Caco-2 (cell line): Measurements from ENCODE around the gene OTOG. TPM values are rescaled to one million over a fixed set of nuclear protein-coding genes. Genes with fewer than 3 reads are reported as not detected.

ENCODE experiments used
- BruUV-seq: library from RNA; stranded (reverse); fragments of 400-500 nt; replicated peaks from 2 replicates; lab custom pipeline; 2021; lab: Mats Ljungman, UMichigan
- CTCF ChIA-PET: fragments of 300-600 bp; sonication (Branson Sonifier 250); formaldehyde crosslinking; loops from one replicate; lab custom pipeline; 2022; ENCODE audit warnings: antibody characterized with exemption; lab: Charles Lee
- POLR2A ChIA-PET: fragments of 300-600 bp; sonication (Branson Sonifier 250); formaldehyde crosslinking; loops from one replicate; lab custom pipeline; 2022; ENCODE audit warnings: antibody characterized with exemption; lab: Charles Lee
- DNase-seq, 2 experiments: peaks; one replicate each; pipeline versions ENCODE4 v3.0.0 to v3.0.0-alpha.2; 2020 to 2022
- H3K27me3 ChIP-seq: replicated peaks from 2 replicates; pipeline ENCODE4 v1.6.0; 2011; ENCODE audit warnings: low read length; ENCODE audit not compliant: control insufficient read depth, insufficient read depth
- H3K36me3 ChIP-seq: 2 replicates; pipeline ENCODE4 v1.5.1; 2011; ENCODE audit warnings: low read length; ENCODE audit not compliant: control insufficient read depth, insufficient read depth
- H3K4me1 ChIP-seq: fragments of 250-450 bp; sonication (Bioruptor Pico); 2 replicates; pipeline ENCODE4 v1.5.1; 2020; ENCODE audit warnings: mild to moderate bottlenecking
- H3K4me3 ChIP-seq: 2 replicates; pipeline ENCODE4 v1.5.1; 2011; ENCODE audit warnings: low read depth, mild to moderate bottlenecking, control low read depth, low read length
- H3K9me3 ChIP-seq: fragments of 250-450 bp; sonication (Bioruptor Pico); 2 replicates; pipeline ENCODE4 v1.5.1; 2020; ENCODE audit warnings: mild to moderate bottlenecking, moderate library complexity
- H3K27ac Mint-ChIP-seq: one replicate; pipeline ENCODE4 v1.8.0; 2022; ENCODE audit warnings: mixed read lengths; ENCODE audit not compliant: unreplicated experiment
- H3K27me3 Mint-ChIP-seq: one replicate; pipeline ENCODE4 v1.8.0; 2022; ENCODE audit warnings: mixed read lengths; ENCODE audit not compliant: insufficient read depth, unreplicated experiment
- H3K36me3 Mint-ChIP-seq: one replicate; pipeline ENCODE4 v1.8.0; 2022; ENCODE audit warnings: mild to moderate bottlenecking, mixed read lengths; ENCODE audit not compliant: insufficient read depth, unreplicated experiment
- H3K4me1 Mint-ChIP-seq: one replicate; pipeline ENCODE4 v1.8.0; 2022; ENCODE audit warnings: low read depth, mixed read lengths; ENCODE audit not compliant: unreplicated experiment
- H3K4me3 Mint-ChIP-seq: one replicate; pipeline ENCODE4 v1.8.0; 2022; ENCODE audit warnings: mild to moderate bottlenecking, moderate library complexity, mixed read lengths; ENCODE audit not compliant: unreplicated experiment
- H3K9me3 Mint-ChIP-seq: one replicate; pipeline ENCODE4 v1.8.0; 2022; ENCODE audit warnings: mixed read lengths; ENCODE audit not compliant: unreplicated experiment
- CTCF ChIP-seq, 2 experiments: fragments of 200-600 bp in 1 of 2; IDR thresholded peaks; 1 replicate in 1 of 2; 2 replicates in 1 of 2; pipeline versions ENCODE4 v1.5.1 to v1.8.0; 2011 to 2022; ENCODE audit warnings: antibody characterized with exemption in 1 of 2, control low read depth in 1 of 2, inconsistent platforms in 1 of 2, low read depth in 1 of 2, low read length in 1 of 2, mild to moderate bottlenecking in 1 of 2, moderate library complexity in 1 of 2; ENCODE audit not compliant: insufficient read depth in 1 of 2, severe bottlenecking in 1 of 2, unreplicated experiment in 1 of 2
- intact Hi-C: fragments of 100-400 bp; cut with micrococcal nuclease; formaldehyde crosslinking; loops from one replicate; pipeline ENCODE4 v1.10.0; 2022; ENCODE audit not compliant: unreplicated experiment
- total RNA-seq: library from RNA; stranded (reverse); gene quantifications from 2 replicates; pipeline ENCODE4 v1.2.3, GENCODE V29; 2022

OTOG gene
- total RNA-seq, 1 experiment from 2014 or later, result 0.95 TPM

DNA sequence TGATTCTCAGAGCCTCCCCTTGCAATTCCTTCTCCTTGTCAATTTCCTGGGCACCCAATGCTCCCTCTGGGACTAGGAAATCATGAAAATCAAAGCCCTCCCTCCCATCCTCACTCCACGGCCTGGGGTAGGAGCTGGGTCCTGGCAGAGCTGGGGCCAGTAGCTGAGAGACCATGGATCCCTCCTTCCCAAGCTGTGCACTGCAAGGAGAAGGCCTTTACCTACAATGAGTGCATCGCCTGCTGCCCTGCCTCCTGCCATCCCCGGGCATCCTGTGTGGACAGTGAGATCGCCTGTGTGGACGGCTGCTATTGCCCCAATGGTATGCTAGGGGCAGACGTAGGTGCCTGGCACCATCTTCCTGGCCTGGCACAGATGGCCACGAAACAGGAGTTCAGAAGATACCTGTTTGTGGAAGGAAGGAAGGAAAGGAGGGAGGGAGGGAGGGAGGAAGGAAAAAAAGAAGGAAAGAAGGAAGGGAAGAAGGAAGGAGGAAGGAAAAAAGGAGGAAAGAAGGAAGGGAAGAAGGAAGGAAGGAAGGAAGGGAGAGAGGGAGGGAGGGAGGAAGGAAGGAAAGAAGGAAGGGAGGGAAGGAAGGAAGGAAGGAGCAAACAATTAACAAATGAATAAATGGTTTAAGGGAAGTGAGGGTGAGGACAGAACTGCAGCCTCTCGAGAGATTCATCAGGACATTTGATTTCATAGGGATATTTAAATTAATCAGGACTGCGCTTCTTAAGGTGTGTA is 12.5 kb downstream of the OTOG start:
- BruUV-seq, result no TSS peak
- peak overlapping the region; percentile 19 for H3K4me3 Mint-ChIP-seq
- TF ChIP-seq CTCF (IDR thresholded peaks at IDR 0.05; ENCODE audit: insufficient read depth in 1 of 2, low read depth in 1 of 2, low read length in 1 of 2, severe bottlenecking in 1 of 2, unreplicated experiment in 1 of 2), result no peak
- no peaks in the 10 kb centered on the region for H3K36me3 Mint-ChIP-seq
- Histone ChIP-seq H3K4me3 (no peak overlapping the region), H3K27me3 (no peaks in the 10 kb centered on the region), H3K9me3 (no peaks in the 10 kb centered on the region), H3K36me3 (no peaks in the 10 kb centered on the region), H3K4me1 (peaks cover 56% of the 10 kb centered on the region)
- CTCF ChIA-PET, result interaction anchor here (0.6 to 1.9 kb wide), 3 partner anchors 12 to 285 kb away, joined by 3 to 4 read pairs (median 3); partner anchors contain the start of gene OTOG
- H3K9me3 Mint-ChIP-seq, result no peaks in the 10 kb centered on the region
- intact Hi-C loops, result loop anchor here (1.0 kb wide), 1 partner anchor 18 kb away; no protein-coding TSS in a partner anchor
- peaks cover 27% of the 10 kb centered on the region for H3K4me1 Mint-ChIP-seq
- no peaks in the 10 kb centered on the region for H3K27me3 Mint-ChIP-seq
- H3K27ac Mint-ChIP-seq, result peak overlapping the region; percentile 60
- peak in 1 of 2 experiments; percentile 30 for DNase-seq
- POLR2A ChIA-PET, result interaction anchor here (1.0 to 1.3 kb wide), 3 partner anchors 12 to 18 kb away, joined by 3 to 8 read pairs (median 8); partner anchors contain the start of gene OTOG

DNA sequence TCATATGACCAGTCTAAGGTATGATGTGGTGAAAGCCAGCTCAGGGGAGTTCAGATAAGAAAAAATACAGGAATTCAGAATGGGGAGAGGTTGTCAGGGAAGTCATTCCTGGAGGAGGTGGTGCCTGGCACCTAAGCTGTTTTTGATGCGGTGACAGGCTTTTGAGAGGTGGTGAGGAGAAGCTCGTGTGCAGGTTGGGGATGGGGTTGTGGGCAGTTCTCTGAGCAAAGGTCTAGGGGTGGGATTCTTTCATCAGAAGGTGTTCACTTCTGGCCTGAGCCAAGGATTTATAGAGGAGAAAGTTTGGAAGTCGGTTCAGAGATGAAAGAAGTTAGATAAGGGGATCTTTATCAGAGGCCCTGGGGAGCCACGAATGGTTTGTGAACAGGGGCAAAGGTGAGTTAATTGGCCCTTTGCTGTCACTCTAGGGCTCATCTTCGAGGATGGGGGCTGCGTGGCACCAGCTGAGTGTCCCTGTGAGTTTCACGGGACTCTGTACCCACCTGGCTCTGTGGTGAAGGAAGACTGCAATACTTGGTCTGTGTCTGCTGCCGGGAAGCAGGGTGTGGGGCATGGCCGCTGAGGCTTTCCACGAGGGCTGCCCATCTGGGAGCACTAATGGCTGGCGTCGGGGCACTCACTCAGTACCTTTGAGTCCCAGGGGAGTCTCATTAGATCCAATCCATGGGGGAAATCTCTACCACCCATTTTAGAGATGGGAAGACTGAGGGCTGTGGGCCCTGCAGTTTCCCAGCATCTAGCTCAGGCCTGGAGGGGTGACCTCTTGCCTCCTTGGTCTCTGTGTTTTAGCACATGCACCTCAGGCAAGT is 13.4 kb downstream of the OTOG start:
- Histone ChIP-seq H3K9me3 (no peaks in the 10 kb centered on the region), H3K27me3 (no peaks in the 10 kb centered on the region), H3K4me3 (no peak overlapping the region), H3K4me1 (peaks cover 56% of the 10 kb centered on the region), H3K36me3 (no peaks in the 10 kb centered on the region)
- intact Hi-C loops, result loop anchor here (1.0 kb wide), 1 partner anchor 19 kb away; no protein-coding TSS in a partner anchor
- POLR2A ChIA-PET, result interaction anchor here (1.0 to 1.3 kb wide), 3 partner anchors 13 to 19 kb away, joined by 3 to 8 read pairs (median 8); partner anchors contain the start of gene OTOG
- Mint-ChIP-seq H3K4me1 (peaks cover 27% of the 10 kb centered on the region), H3K27me3 (no peaks in the 10 kb centered on the region), H3K36me3 (no peaks in the 10 kb centered on the region), H3K27ac (peak overlapping the region; percentile 60), H3K9me3 (no peaks in the 10 kb centered on the region), H3K4me3 (peak overlapping the region; percentile 19)
- no peak for TF ChIP-seq CTCF (IDR thresholded peaks at IDR 0.05; ENCODE audit: insufficient read depth in 1 of 2, low read depth in 1 of 2, low read length in 1 of 2, severe bottlenecking in 1 of 2, unreplicated experiment in 1 of 2)
- CTCF ChIA-PET, result interaction anchor here (0.6 to 1.1 kb wide), 3 partner anchors 22 to 284 kb away, joined by 3 read pairs; no protein-coding TSS in a partner anchor
- peak; percentile 76 to 92 for DNase-seq
- no TSS peak for BruUV-seq

DNA sequence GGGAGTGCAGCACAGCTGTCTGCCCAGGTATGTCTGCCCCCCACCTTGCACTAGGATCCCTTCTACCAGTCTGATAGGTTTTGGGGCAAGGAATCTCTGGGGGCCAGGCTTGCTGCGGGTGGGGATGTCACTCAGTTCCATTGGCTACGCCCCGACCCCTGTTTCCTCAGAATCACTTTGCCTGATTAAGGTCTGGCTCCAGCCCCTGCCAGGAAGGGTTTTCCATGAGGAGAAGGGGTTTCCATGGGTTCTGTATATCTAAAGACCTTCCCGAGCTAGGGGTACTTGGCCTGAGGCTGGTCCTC is 14.0 kb downstream of the OTOG start:
- Mint-ChIP-seq H3K36me3 (no peaks in the 10 kb centered on the region), H3K27me3 (no peaks in the 10 kb centered on the region), H3K27ac (peak overlapping the region; percentile 60), H3K9me3 (no peaks in the 10 kb centered on the region), H3K4me1 (peaks cover 27% of the 10 kb centered on the region), H3K4me3 (no peak overlapping the region)
- no peaks in the 10 kb centered on the region for H3K27me3 ChIP-seq
- TF ChIP-seq CTCF (IDR thresholded peaks at IDR 0.05; ENCODE audit: insufficient read depth in 1 of 2, low read depth in 1 of 2, low read length in 1 of 2, severe bottlenecking in 1 of 2, unreplicated experiment in 1 of 2), result no peak
- no peaks in the 10 kb centered on the region for H3K36me3 ChIP-seq
- peaks cover 56% of the 10 kb centered on the region for H3K4me1 ChIP-seq
- ChIA-PET POLR2A (interaction anchor here (1.3 kb wide), 1 partner anchor 18 kb away, joined by 8 read pairs; no protein-coding TSS in a partner anchor), CTCF (interaction anchor here (1.1 kb wide), 1 partner anchor 170 kb away, joined by 3 read pairs; no protein-coding TSS in a partner anchor)
- H3K4me3 ChIP-seq, result no peak overlapping the region
- H3K9me3 ChIP-seq, result no peaks in the 10 kb centered on the region
- no peak for DNase-seq
- no TSS peak for BruUV-seq
- intact Hi-C loops, result no loop called here
